ENCODE data around the gene CYBC1. TPM values are rescaled to one million over a fixed set of nuclear protein-coding genes. Genes with fewer than 3 reads are reported as not detected.

CYBC1 gene
- total and polyA plus RNA-seq, 9 of the 15 experiments (the other 6 are each of a cell fraction or from before 2014, with no cell fraction given) = 1.3 to 71.8 (median 49.9) TPM

DNA sequence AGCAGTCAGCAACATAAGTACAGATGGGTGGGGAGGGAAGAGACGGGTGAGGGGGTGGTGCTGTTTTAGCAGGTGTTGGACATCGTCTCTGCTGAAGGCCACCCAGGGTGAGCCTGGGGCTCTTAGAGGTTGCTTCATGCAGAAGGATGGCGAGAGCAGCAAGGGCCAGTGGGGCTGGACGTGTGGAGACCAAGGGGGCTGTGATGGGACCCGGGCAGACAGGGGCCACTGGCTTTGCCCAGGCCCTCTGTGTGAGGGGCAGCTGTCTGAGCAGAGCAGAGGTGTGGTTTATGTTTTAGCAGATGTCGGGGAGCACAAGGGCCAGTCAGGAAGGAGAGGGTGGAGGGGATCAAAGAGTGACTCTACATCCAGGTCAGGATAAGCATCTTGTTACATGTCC lies 12.8 kb upstream of the CYBC1 start:
- peaks cover 49 to 60% of the 10 kb centered on the region in 2 experiments for H3K4me1 ChIP-seq (replicated peaks in 1 of 2; ENCODE audit: control insufficient read depth in 2 of 2, insufficient read depth in 2 of 2, low read length in 2 of 2)
- intact Hi-C loops (cut with micrococcal nuclease) = no loop called here
- no peaks in the 10 kb centered on the region; a peak in 1 of 5 replicates for H3K27me3 ChIP-seq (ENCODE audit: control insufficient read depth in 2 of 2, insufficient read depth in 2 of 2, low read length in 2 of 2)
- H3K36me3 ChIP-seq (ENCODE audit: control insufficient read depth, insufficient read depth, low read length) = peaks cover 83% of the 10 kb centered on the region
- ChIA-PET POLR2A (interaction anchor here (0.6 to 1.0 kb wide), 2 partner anchors 8 to 119 kb away, joined by 3 to 5 read pairs; no protein-coding TSS in a partner anchor), CTCF (ENCODE audit: low intra/inter-chr PET ratio) (no interaction called here)
- in situ Hi-C loops (cut with MboI) = no loop called here
- H3K27ac ChIP-seq (ENCODE audit: extremely low read depth, low read depth, low read length) = no peak overlapping the region; the same call in 2 of the 3 replicates
- FAIRE-seq = no peak
- H2AFZ ChIP-seq (ENCODE audit: low read depth, low read length) = no peak overlapping the region
- H3K9me3 ChIP-seq (replicated peaks; ENCODE audit: control insufficient read depth, insufficient read depth, low read depth, low read length) = no peaks in the 10 kb centered on the region
- H3K9ac ChIP-seq (ENCODE audit: insufficient read depth in 1 of 2, low read depth in 2 of 2, low read length in 2 of 2) = peak overlapping the region in 1 of 2 experiments; percentile 85; a peak in 2 of 4 replicates
- ATAC-seq = no peak
- H4K20me1 ChIP-seq (replicated peaks; ENCODE audit: control insufficient read depth, insufficient read depth, low read length) = no peaks in the 10 kb centered on the region
- DNase-seq (ENCODE audit: extremely low read depth in 1 of 4, low spot score in 3 of 4) = peak in 1 of 4 experiments; percentile 19
- no peak overlapping the region; the same call in 1 of the 2 replicates for H3K4me2 ChIP-seq (ENCODE audit: insufficient read depth, low read length)
- TF ChIP-seq ZFP1 (CRISPR knock-in tag; IDR thresholded peaks at IDR 0.05) (no peak), NONO (IDR thresholded peaks at IDR 0.05; ENCODE audit: low read depth in 2 of 2, low read length in 1 of 2) (no peak), ZNF217 (CRISPR knock-in tag; IDR thresholded peaks at IDR 0.05) (no peak), IRF2 (CRISPR knock-in tag; IDR thresholded peaks at IDR 0.05) (0 out of 2 replicates have a peak, but pooled peaks have one; percentile 29), POLR2G (IDR thresholded peaks at IDR 0.05; ENCODE audit: low read depth, low read length) (peak; percentile 41; the same call in 1 of the 2 replicates), RBFOX2 (IDR thresholded peaks at IDR 0.05; ENCODE audit: low read depth, low read length) (0 out of 2 replicates have a peak, but pooled peaks have one; percentile 22), ESRRB (CRISPR knock-in tag; IDR thresholded peaks at IDR 0.05; ENCODE audit: borderline replicate concordance) (no peak), TFAM (CRISPR knock-in tag; conservative IDR thresholded peaks at IDR 0.05) (no peak)
- peaks cover 87% of the 10 kb centered on the region for H3K79me2 ChIP-seq (ENCODE audit: control insufficient read depth, insufficient read depth, low read length)
- 79% methylated on average over 6 of the region's 6 CpGs for WGBS (ENCODE audit: insufficient coverage, low coverage, missing lambda C conversion rate)
- no TSS peak for BruUV-seq (replicated peaks)
- H3K9me1 ChIP-seq (ENCODE audit: control insufficient read depth, insufficient read depth, low read length) = peaks cover 6% of the 10 kb centered on the region
- no peak overlapping the region for H3K4me3 ChIP-seq

All from K562 (cell line).